ENCODE results near the gene TEX51.

DNA sequence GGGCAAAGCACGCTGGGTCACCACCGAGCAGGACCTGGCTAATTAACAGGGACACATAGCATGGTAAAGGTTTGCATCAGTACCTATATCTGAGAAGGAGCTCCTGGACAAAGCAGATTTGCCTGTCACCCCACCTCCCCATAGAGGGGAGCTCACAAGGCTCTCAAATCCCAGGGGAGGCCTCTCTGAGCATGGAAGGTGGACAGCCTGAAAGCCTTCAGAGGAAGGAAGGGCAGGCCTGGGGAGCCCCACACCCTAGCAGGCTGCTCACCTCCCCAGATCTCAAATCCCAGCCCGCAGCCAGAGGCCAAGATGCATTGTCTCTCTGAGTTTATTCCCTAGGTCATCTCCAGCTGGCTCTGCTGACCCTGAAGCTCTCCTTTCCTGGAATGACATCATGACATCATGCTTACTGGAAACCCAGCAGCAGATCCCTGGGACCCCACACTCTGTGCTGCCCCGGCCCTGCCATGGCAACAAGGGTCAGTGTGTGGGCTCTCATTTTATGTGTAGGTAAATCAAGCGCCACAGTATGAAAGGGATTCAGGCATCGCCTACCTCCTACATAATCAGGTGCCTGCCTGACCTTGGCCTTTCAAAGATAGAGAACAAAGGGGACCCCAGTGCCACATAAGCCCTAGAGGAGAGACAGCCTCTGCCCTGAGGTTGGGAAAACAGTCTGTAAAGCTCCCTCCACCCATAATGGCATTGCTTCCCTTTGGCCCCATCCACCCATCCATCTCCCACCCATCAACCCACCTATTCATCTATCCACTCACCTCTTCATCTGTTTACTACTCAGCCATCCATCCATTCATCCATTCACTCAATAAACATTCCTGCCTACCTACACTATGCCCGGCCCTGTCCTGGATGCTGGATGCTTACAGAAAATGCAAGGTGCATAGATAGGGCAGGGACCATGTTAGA is 15.7 kb upstream of the TEX51 start:
- no peak for TF ChIP-seq EP300 (IDR thresholded peaks at IDR 0.05)
- TF ChIP-seq, protein P1, sequence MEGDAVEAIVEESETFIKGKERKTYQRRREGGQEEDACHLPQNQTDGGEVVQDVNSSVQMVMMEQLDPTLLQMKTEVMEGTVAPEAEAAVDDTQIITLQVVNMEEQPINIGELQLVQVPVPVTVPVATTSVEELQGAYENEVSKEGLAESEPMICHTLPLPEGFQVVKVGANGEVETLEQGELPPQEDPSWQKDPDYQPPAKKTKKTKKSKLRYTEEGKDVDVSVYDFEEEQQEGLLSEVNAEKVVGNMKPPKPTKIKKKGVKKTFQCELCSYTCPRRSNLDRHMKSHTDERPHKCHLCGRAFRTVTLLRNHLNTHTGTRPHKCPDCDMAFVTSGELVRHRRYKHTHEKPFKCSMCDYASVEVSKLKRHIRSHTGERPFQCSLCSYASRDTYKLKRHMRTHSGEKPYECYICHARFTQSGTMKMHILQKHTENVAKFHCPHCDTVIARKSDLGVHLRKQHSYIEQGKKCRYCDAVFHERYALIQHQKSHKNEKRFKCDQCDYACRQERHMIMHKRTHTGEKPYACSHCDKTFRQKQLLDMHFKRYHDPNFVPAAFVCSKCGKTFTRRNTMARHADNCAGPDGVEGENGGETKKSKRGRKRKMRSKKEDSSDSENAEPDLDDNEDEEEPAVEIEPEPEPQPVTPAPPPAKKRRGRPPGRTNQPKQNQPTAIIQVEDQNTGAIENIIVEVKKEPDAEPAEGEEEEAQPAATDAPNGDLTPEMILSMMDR (IDR thresholded peaks at IDR 0.05) = no peak
- TF ChIP-seq POLR2AphosphoS5 (IDR thresholded peaks at IDR 0.05) = no peak
- no peak for TF ChIP-seq POLR2A (IDR thresholded peaks at IDR 0.05; ENCODE audit: low read depth)

All from esophagus muscularis mucosa (tissue), 4 donors.